Astrocyte (in vitro differentiated cells and primary cell): Measurements from ENCODE around the gene ACSM6. TPM values are rescaled to one million over a fixed set of nuclear protein-coding genes. Genes with fewer than 3 reads are reported as not detected.

Experiments used
- DNase-seq: peaks from one replicate; pipeline ENCODE4 v3.0.0-alpha.2; 2010; ENCODE audit warnings: low read depth
- FAIRE-seq: peaks from 2 replicates; lab custom pipeline; 2011; peaks lifted over from hg19 to GRCh38; lab: Jason Lieb, UNC
- H2AFZ ChIP-seq: 2 replicates; pipeline ENCODE4 v1.6.0; 2012; ENCODE audit warnings: low read depth, low read length, inconsistent platforms
- H3K27ac ChIP-seq: 2 replicates; pipeline ENCODE4 v1.5.1; 2011; ENCODE audit warnings: low read depth, low read length, inconsistent platforms
- H3K27me3 ChIP-seq: 2 replicates; pipeline ENCODE4 v1.6.0; 2011; ENCODE audit warnings: low read length, inconsistent platforms; ENCODE audit not compliant: insufficient read depth
- H3K36me3 ChIP-seq: 2 replicates; pipeline ENCODE4 v1.5.1; 2011; ENCODE audit warnings: low read length, inconsistent platforms; ENCODE audit not compliant: insufficient read depth
- H3K4me1 ChIP-seq: 2 replicates; pipeline ENCODE4 v1.5.1; 2011; ENCODE audit warnings: low read length, inconsistent platforms; ENCODE audit not compliant: insufficient read depth
- H3K4me2 ChIP-seq: 2 replicates; pipeline ENCODE4 v1.6.0; 2012; ENCODE audit warnings: low read length, inconsistent platforms
- H3K4me3 ChIP-seq: 2 replicates; pipeline ENCODE4 v1.5.1; 2011; ENCODE audit warnings: low read depth, mild to moderate bottlenecking, low read length, inconsistent platforms; ENCODE audit not compliant: insufficient read depth
- H3K79me2 ChIP-seq: 2 replicates; pipeline ENCODE4 v1.6.0; 2012; ENCODE audit warnings: mild to moderate bottlenecking, low read length, inconsistent platforms; ENCODE audit not compliant: insufficient read depth
- H3K9ac ChIP-seq: 2 replicates; pipeline ENCODE4 v1.6.0; 2012; ENCODE audit warnings: mild to moderate bottlenecking, low read length, inconsistent platforms
- H3K9me3 ChIP-seq: 2 replicates; pipeline ENCODE4 v1.5.1; 2012; ENCODE audit warnings: low read depth, mild to moderate bottlenecking, low read length, inconsistent platforms; ENCODE audit not compliant: insufficient read depth
- H4K20me1 ChIP-seq: 2 replicates; pipeline ENCODE4 v1.6.0; 2012; ENCODE audit warnings: low read length, inconsistent platforms; ENCODE audit not compliant: insufficient read depth
- H3K27ac Mint-ChIP-seq: one replicate; pipeline ENCODE4 v1.8.0; 2021; ENCODE audit warnings: mild to moderate bottlenecking, mixed read lengths; ENCODE audit not compliant: unreplicated experiment
- H3K27me3 Mint-ChIP-seq: one replicate; pipeline ENCODE4 v1.8.0; 2021; ENCODE audit warnings: low read depth, mixed read lengths; ENCODE audit not compliant: unreplicated experiment
- H3K36me3 Mint-ChIP-seq: one replicate; pipeline ENCODE4 v1.8.0; 2021; ENCODE audit warnings: low read depth, mixed read lengths; ENCODE audit not compliant: unreplicated experiment
- H3K4me1 Mint-ChIP-seq: one replicate; pipeline ENCODE4 v1.8.0; 2021; ENCODE audit warnings: low read depth, mixed read lengths; ENCODE audit not compliant: unreplicated experiment
- H3K4me3 Mint-ChIP-seq: one replicate; pipeline ENCODE4 v1.8.0; 2021; ENCODE audit warnings: mild to moderate bottlenecking, moderate library complexity, mixed read lengths; ENCODE audit not compliant: unreplicated experiment
- H3K9me3 Mint-ChIP-seq: one replicate; pipeline ENCODE4 v1.8.0; 2021; ENCODE audit warnings: mild to moderate bottlenecking, mixed read lengths; ENCODE audit not compliant: unreplicated experiment
- CTCF ChIP-seq: IDR thresholded peaks from 2 replicates; pipeline ENCODE4 v1.5.1; 2011; ENCODE audit warnings: low read depth, mild to moderate bottlenecking, inconsistent platforms, low read length, moderate library complexity; ENCODE audit not compliant: insufficient read depth
- EZH2 ChIP-seq: IDR thresholded peaks from 2 replicates; pipeline ENCODE4 v1.6.1; 2012; ENCODE audit warnings: mild to moderate bottlenecking, low read length, inconsistent platforms; ENCODE audit not compliant: insufficient read depth
- total RNA-seq: library from RNA; stranded (reverse); gene quantifications from 2 replicates; pipeline ENCODE4 v1.2.1, GENCODE V29; 2021

Gene ACSM6
- total RNA-seq, 1 donor from 2014 or later, result not detected

GRCh38 chr10:95253007-95253406 is 59.0 kb downstream of the ACSM6 start:
- Mint-ChIP-seq H3K36me3 (peaks cover 29% of the 10 kb centered on the region), H3K9me3 (peaks cover 2% of the 10 kb centered on the region), H3K27me3 (no peaks in the 10 kb centered on the region), H3K4me3 (no peak overlapping the region), H3K4me1 (peaks cover 25% of the 10 kb centered on the region), H3K27ac (peak overlapping the region; percentile 41)
- no peak overlapping the region for H3K9ac ChIP-seq
- TF ChIP-seq EZH2, result no peak
- TF ChIP-seq CTCF, result no peak
- no peaks in the 10 kb centered on the region for H3K27me3 ChIP-seq
- peaks cover 2% of the 10 kb centered on the region for H3K4me1 ChIP-seq
- DNase-seq (no peak), FAIRE-seq (peak; percentile 17)
- H3K36me3 ChIP-seq, result peaks cover 5% of the 10 kb centered on the region
- peaks cover 18% of the 10 kb centered on the region for H3K79me2 ChIP-seq
- peaks cover 2% of the 10 kb centered on the region for H3K9me3 ChIP-seq
- no peak overlapping the region for H3K27ac ChIP-seq
- H3K4me3 ChIP-seq, result no peak overlapping the region
- H3K4me2 ChIP-seq, result no peak overlapping the region
- no peak overlapping the region for H2AFZ ChIP-seq
- H4K20me1 ChIP-seq, result no peaks in the 10 kb centered on the region

GRCh38 chr10:95253686-95254085 is 59.6 kb downstream of the ACSM6 start:
- Histone ChIP-seq H3K9ac (no peak overlapping the region), H3K79me2 (peaks cover 18% of the 10 kb centered on the region), H3K9me3 (peaks cover 2% of the 10 kb centered on the region), H3K4me3 (no peak overlapping the region), H3K27ac (no peak overlapping the region), H3K4me2 (no peak overlapping the region), H2AFZ (no peak overlapping the region), H3K4me1 (no peaks in the 10 kb centered on the region), H3K36me3 (peaks cover 5% of the 10 kb centered on the region), H4K20me1 (no peaks in the 10 kb centered on the region), H3K27me3 (no peaks in the 10 kb centered on the region)
- H3K27ac Mint-ChIP-seq, result peak overlapping the region; percentile 62
- DNase-seq (no peak), FAIRE-seq (no peak)
- peaks cover 2% of the 10 kb centered on the region for H3K9me3 Mint-ChIP-seq
- no peaks in the 10 kb centered on the region for H3K27me3 Mint-ChIP-seq
- peaks cover 32% of the 10 kb centered on the region for H3K36me3 Mint-ChIP-seq
- peaks cover 19% of the 10 kb centered on the region for H3K4me1 Mint-ChIP-seq
- TF ChIP-seq CTCF, result no peak
- no peak for TF ChIP-seq EZH2
- no peak overlapping the region for H3K4me3 Mint-ChIP-seq

- DNase-seq (no peak), FAIRE-seq (no peak)
- Histone ChIP-seq H3K9ac (no peak overlapping the region), H3K4me3 (no peak overlapping the region), H3K79me2 (peaks cover 21% of the 10 kb centered on the region), H3K27me3 (no peaks in the 10 kb centered on the region), H4K20me1 (no peaks in the 10 kb centered on the region), H3K4me1 (peaks cover under 1% of the 10 kb centered on the region), H3K4me2 (no peak overlapping the region), H3K36me3 (peaks cover 5% of the 10 kb centered on the region), H3K27ac (no peak overlapping the region), H3K9me3 (peaks cover 2% of the 10 kb centered on the region), H2AFZ (no peak overlapping the region)
- Mint-ChIP-seq H3K27ac (peak overlapping the region; percentile 20), H3K36me3 (peaks cover 28% of the 10 kb centered on the region), H3K9me3 (peaks cover 2% of the 10 kb centered on the region), H3K27me3 (no peaks in the 10 kb centered on the region), H3K4me3 (no peak overlapping the region), H3K4me1 (peaks cover 17% of the 10 kb centered on the region)
- TF ChIP-seq EZH2 (no peak), CTCF (no peak)
These were observed 60.6 kb downstream of the ACSM6 start for GRCh38 chr10:95254629-95255028.
